Dedifferentiated amniotic fluid mesenchymal stem cell (primary cell): ENCODE measurements around the gene TMEM169.
"Not testable (repeated sequence)": the region's sequence is repeated elsewhere in the genome, so short reads cannot be mapped to it uniquely, and the experiment has no call there.

Experiments
- DNase-seq: peaks from one replicate; pipeline ENCODE4 v3.0.0-alpha.2; 2016; ENCODE audit errors: extremely low spot score

The TMEM169 gene

GRCh38 chr2:216071111-216071851, 10.4 kb upstream of the TMEM169 start:
- DNase-seq = no peak

DNA sequence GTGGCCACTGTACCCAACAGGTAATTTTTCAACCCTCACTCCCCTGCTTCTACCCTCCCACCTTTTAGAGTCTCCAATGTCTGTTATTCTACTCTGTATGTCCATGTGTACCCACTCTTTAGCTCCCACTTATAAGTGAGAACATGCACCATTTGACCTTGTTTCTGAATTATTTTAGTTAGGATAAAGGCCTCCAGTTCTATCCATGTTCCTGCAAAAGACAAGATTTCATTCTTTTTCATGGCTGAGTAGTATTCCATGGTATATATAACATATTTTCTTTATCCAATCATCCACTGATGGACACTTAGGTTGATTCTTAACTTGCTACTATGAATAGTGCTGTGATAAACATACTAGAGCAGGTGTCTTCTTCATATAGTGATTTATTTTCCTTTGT, 9.2 kb upstream of the TMEM169 start:
- DNase-seq = no peak

GRCh38 chr2:216073773-216074172, 7.9 kb upstream of the TMEM169 start:
- no peak for DNase-seq

DNA sequence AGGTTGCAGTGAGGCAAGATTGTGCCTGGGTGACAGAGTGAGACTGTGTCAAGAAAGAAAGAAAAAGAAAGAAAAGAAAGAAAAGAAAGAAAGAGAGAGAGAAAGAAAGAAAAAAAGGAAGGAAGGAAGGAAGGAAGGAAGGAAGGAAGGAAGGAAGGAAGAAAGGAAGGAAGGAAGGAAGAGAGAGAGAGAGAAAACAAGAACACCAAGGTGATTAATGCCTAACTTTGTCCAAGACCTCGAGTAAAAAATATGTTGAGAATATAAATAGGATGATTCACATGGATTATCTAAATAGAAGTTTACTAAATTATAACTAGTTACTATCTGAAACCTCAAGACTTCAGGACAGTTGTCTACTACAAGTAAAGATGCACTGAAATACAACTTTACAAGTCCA, 7.3 kb upstream of the TMEM169 start:
- DNase-seq = no peak

DNA sequence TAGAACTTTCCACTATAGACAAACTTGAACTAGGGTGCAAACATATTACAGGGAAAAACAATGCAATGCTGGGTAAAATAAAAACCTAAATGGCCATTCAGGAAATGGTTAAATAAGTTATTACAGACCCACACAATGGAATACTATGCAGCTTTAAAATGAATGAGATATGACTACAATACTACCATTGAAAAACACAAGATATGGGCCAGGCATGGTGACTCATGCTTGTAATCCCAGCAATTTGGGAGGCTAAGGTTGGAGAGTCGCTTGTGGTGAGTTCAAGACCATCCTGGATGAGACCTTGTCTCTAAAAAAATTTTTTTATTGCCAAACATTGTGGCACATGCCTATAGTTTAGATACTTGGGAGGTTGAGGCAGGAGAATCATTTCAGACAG, 6.9 kb upstream of the TMEM169 start:
- DNase-seq = no peak

- no peak for DNase-seq
Observed at GRCh38 chr2:216075510-216076485, 5.9 kb upstream of the TMEM169 start.

GRCh38 chr2:216078776-216079175, 2.9 kb upstream of the TMEM169 start:
- DNase-seq = no peak

DNA sequence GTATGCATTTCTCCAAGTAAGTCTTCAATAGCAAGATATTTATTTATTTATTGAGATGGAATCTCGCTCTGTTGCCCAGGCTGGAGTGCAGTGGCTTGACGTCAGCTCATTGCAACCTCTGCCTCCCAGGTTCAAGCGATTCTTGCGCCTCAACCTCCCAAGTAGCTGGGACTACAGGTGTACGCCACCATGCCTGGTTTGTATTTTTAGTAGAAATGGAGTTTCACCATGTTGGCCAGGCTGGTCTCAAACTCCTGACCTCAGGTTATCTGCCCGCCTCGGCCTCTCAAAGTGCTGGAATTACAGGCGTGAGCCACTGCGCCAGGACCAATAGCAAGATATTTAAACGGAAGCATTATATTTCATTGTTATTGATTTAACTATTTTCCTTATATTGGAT, 1.7 kb upstream of the TMEM169 start:
- not testable (repeated sequence) for DNase-seq

DNA sequence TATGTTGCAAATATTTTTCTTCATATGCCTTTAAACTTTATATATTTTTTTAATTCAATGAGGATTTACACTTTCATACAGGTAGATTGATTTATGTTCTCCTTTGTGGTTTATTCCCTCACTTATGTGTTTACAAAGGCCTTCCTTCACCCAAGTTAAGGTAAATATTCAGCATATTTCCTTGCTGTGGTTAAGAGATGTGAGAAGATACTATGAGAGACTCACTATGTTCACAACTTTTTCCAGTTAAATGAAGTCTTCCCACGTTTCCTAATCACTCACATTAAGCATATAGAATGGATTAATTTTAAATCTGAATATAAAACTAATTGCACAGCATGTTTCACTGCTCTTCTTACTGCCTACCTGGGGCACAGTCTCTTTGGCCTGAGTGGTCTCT, 707 bp upstream of the TMEM169 start:
- no peak for DNase-seq

GRCh38 chr2:216082117-216082711, 495 bp downstream of the TMEM169 start:
- no peak for DNase-seq

GRCh38 chr2:216082805-216083204, 1.1 kb downstream of the TMEM169 start:
- DNase-seq = no peak

DNA sequence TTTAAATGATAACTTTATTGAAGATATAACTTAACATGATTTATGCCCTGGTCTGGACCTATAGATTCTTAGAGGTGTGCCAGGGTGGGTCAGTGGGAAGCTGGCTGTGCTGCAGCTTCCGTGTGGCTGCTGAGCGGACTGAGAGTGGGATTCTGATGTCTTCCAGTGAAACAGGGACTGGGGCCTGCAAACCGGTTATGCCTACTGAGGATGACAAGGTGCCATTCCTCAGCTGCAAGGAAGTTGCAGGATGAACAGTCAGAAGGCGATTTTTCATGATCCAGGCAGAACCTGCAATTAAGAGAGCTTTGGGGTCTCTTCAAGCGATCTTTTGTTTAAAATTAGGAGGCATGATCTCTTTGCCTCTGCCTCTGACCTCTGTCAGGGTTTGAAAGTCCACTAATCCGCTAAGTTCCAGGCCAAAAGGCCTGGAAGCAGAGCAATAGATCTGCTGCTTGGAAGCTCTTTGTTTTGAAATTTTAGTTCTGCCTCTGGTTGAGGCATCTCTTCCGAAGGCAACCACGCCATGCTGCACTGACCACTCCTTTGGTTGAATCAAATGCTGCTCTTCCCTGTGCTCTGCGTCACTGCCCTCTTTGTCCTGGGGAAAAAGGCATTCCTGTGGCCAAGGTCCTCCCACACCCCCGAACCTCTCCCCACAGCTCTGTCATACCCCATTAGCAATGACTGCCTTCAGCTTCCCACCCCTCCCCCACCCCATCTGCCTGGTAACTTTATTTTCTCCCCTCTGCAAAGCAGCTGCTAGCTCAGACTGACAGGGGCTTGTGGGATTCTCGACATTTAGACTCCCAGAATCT, 2.0 kb downstream of the TMEM169 start:
- DNase-seq = no peak

- DNase-seq = no peak
Observed at GRCh38 chr2:216084547-216084946, 2.8 kb downstream of the TMEM169 start.

GRCh38 chr2:216086207-216086893, 4.6 kb downstream of the TMEM169 start:
- no peak for DNase-seq

DNA sequence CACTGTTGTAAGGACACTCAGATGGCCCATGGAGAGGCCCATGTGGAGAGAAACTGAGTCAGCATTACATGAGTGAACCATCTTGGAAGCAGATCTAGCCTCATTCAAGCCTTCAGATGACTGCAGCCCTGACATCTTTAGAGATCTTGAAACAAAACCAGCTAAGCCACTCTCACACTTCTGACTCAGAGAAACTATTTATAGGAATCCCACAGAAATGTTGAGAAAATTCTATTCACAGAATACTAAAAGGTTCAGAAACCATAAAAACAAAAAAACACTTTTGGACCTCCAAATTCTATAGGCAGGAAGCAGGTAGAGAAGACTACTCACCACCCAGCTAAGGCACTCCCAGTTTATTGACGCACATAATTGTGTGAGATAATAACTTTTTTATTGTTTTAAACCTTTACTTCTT, 8.7 kb downstream of the TMEM169 start:
- no peak for DNase-seq

DNA sequence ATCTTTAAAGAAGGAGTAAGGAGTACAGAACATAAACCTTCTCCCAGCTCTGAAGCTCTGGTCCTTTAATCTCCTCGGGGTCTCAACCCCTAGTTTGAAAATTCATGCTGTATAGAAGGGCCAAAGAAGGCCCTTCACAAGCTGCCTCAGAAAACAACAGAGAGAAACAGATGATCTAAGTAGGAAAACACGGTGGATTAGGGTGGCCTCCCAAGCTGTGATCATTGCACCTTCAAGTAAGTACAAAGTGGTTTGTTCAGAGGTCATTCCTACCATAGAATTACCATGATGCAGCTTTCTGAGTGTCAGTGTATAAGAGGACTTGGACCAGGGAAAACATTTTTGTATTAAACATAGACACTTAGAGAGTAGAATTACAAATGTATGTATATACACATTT, 10.9 kb downstream of the TMEM169 start:
- DNase-seq = no peak

- no peak for DNase-seq
Observed at GRCh38 chr2:216094701-216095100, 13.0 kb downstream of the TMEM169 start.

GRCh38 chr2:216098421-216099334, 17.0 kb downstream of the TMEM169 start:
- DNase-seq = no peak

DNA sequence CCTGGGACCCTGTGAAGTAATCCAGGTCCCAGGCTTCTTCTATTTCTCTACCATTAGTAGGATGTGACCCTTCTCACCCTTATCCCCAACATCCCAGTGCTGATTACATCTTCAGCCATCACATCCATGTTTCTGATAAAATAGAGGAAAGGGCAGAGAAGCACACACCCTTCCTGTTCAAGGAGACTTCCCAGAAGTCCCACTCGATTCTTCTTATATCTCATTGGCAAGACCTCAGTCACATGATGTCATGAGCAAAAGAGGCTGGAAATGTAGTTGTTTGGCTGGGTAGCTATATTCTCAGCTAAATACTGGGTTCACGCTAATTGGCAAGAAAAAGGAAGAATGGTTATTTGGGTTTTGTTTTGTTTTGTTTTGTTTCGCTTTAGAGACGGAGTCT, 19.4 kb downstream of the TMEM169 start:
- no peak for DNase-seq

DNA sequence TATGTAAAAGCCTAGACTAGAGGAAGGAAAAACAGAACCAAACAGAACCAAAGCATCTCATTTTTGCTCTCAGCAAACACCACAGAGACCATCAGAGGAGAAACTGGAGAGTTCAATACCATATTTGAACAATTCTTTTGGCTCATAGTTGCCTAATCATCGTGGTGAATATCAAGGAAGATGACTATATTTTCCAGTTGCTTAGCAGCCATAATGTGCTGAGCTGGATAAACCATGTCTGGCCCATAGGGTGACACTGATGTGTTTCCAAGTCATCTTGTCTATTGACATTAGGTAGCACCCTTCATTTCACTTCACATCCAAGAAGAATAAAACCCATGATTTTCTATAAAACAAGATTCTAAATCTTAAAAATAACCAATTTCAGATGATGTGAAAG, 21.5 kb downstream of the TMEM169 start:
- DNase-seq = no peak
